Suppressor macrophage treated with lipopolysaccharide for 4 hours (primary cell): Measurements from ENCODE around the gene SCNN1A.
A peak's percentile ranks its signal among the peaks of the same experiment; 100 is the strongest.
"Not testable (repeated sequence)": the region's sequence is repeated elsewhere in the genome, so short reads cannot be mapped to it uniquely, and the experiment has no call there.

Experiments
- DNase-seq: peaks from one replicate; pipeline ENCODE4 v3.0.0-alpha.2; 2020

Gene SCNN1A

DNA sequence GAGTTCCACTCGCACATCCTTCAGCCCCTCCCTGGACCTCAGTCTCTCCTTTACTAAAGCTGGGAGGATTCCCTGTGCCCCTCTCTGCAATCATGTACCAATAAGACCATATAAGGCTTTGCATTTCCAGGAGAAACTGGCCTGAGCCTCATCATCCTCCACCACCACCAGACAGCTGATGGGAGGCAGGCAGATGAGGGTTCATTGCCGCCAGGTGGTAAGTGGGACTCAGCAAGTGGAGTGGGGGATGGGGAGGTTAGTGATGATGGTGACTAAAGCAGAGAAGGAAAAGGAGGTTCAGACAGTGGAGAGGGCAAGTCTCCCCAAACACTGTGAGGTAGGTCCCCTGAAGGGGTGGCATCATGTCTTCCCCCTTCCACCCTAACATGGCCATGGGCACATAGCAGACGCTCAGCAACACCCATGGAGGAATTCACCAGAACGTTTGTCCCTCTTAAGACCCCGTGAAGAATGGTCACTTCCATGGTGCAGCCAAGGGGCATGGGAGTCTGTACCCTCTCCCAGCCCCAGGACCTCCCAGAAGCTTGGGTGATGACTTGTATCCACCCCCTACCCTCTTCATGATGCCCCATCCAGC, 29.0 kb downstream of the SCNN1A start:
- no peak for DNase-seq

DNA sequence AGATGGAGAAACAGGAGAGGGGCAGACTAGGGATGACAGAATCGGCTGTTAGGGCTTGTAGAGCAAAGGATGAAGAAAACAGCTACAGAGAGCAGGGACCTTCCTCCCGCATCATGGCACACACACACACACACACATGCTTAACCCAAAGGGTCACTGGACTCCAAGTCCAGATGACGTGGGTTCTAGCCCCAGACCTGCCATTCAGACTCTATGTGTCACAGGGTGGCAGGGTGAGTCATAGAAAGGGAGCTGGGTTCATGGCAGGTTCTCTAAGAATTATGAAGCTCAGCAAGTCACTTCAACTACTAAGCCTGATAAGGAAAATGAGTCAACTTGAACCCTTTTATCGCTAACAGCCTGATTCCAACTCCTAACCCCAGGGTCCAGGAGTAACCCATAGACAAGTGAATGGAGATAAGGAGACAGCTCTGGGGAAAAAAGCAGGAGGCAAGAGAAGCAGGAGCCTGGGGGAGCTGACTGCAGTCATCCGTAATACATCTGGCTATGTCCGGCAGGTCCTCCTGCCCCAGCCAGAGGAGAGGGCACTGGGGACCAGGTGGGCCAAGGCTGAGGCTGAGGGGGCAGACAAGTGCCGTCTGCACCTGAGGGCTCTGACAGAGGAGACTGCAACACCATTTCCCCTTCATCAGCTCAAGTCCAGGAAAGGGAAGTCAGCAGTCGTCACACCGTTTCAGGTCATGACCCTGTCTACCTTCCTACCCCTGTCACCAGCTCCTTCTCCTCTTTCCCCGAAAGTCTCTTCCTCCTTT, 29.9 kb downstream of the SCNN1A start:
- peak; percentile 92 for DNase-seq

- DNase-seq: not testable (repeated sequence)
Measured at GRCh38 chr12:6344101-6344660, 31.2 kb downstream of the SCNN1A start.

DNA sequence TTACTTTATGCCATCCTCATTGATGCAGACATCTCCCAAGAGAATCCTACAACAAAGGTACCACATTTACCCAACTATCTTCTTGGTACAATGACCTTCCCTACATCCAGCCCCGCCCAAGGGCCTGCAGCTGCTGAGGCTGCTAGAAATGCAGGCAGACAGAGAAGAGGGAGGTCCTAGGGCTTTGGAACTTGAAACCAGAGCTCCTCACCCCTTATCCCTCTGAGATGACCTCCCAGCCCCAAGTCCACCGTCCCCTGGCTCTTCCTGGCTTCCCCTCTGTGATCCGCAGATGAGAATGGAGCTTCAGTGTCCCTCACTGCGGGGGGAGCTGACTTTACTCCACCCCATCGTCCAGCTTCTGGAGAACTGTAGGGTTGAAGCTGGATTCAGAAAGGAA, 31.8 kb downstream of the SCNN1A start:
- no peak for DNase-seq

- DNase-seq: no peak
Measured at GRCh38 chr12:6342140-6342889, 33.0 kb downstream of the SCNN1A start.

GRCh38 chr12:6341417-6342139, 33.8 kb downstream of the SCNN1A start, which contains the start of gene TNFRSF1A:
Gene TNFRSF1A (minus strand): TSS chr12:6342076. CDS start chr12:6341814, 262 bp downstream.
- DNase-seq: peak; percentile 81

- peak; percentile 84 for DNase-seq
Measured at GRCh38 chr12:6340745-6341416, 34.5 kb downstream of the SCNN1A start.

DNA sequence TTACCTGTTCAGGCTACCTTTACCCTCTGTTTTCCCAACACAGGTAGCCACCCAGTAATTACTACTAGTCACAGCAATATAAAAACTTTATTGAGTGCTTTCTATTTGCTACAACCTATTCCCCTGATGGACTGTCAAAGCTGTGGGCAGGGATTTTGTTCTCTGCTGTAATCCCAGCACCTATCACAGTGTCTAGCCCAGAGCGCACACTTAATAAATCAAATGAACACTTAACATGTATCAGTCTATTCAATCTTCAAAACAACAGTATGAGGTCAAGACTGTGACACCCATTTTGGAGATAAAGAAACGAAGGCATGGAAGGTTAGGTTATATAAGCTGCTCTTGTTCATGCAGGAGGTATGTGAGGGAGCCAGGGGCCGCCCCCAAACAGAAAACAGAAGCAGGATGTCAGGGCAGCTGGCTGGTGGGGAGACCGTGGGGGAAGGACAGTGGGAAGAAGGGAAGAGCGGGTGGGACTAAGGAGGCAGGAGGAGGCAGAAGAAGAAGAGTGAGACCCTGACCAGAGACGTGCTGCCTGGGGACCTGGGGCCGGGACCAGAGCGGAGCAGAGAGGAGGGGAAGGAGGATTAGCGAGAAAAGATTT, 35.2 kb downstream of the SCNN1A start:
- peak; percentile 47 for DNase-seq

- peak; percentile 34 for DNase-seq
Measured at GRCh38 chr12:6338955-6339354, 36.4 kb downstream of the SCNN1A start.

DNA sequence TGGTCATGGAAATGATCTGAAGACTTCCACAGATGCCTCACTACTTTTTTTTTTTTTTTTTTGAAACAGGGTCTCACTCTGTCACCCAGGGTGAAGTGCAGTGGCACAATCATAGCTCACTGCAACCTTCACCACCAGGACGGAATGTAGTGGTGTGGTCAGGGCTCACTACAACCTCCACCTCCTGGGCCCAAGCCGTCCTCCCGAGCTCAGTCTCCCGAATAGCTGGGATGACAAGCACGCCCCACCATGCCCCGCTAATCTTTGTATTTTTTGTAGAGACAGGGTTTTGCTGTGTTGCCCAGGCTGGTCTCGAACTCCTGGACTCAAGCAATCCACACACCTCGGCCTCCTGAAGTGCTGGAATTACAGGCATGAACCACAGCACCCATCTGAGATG, 36.8 kb downstream of the SCNN1A start:
- DNase-seq: not testable (repeated sequence)

DNA sequence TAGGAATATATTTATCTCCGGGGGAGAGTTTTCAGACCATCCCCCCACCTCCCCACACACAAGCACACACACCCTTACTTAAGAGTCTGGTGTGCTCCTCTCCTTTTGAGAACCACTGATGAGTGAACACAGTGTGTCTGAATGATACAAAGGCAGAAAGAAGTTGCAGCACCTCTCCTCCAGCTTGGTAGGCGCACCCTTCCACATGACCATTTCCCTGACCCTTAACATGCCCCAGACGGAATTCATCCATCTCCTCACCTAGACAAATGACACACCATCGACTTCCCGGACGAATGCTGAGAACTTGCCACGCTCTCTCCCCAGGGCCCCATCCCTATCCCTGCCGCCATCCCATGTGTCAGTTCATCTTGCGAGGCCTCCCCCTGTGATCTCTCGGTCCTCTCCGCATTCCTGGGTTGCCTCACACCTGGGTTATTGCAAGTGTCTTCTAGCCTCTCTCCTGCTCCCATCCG, 37.4 kb downstream of the SCNN1A start:
- DNase-seq: peak; percentile 35

DNA sequence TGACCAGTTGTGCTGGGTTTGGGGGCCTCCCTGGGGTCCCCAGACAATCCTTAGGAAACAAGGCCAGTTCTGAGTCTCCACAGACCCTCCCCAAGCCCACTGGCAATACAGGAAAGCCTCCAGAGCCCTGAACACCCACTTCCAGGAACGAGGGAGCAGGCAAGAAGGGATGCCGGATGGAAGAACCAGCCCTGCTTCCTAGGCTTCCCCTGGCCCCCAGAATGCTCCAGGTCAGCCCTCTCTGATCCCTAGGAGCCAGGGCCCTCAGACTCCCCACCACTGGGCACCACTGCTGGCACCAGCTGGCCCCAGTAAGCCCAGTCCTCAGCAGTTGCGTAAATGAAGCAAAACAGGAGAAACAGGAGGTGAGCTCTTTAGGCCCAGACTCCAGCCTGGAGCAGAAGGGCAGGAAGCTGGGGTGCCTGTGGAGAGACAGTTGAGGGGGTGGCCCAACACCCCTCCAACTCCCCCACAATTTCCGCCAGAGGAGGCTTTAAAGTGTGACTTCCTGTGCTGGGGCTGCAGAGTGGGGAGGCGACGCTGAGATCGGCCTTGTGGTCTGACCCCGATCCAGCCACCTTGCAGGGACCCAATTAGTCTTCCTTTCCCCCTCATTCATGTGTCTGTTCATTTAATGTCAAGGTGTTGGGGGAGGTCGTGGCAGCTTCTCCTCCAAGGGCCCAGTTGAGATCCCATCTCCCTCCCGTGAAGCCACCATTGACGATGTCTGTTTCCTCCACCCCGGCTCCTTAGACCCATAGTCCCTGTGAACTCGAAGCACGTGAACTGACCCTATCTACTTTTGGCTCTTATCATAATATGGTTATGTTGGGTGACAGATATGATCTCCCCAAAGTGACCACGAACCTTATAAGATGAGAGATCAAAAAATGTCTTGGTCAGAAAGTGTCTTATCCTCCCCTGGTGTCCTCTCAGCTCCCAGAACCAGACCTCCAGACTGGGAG, 38.2 kb downstream of the SCNN1A start:
- DNase-seq: no peak

- peak; percentile 98 for DNase-seq
Measured at GRCh38 chr12:6336079-6336888, 39.1 kb downstream of the SCNN1A start.

GRCh38 chr12:6335451-6336078, 39.8 kb downstream of the SCNN1A start:
- DNase-seq: peak; percentile 90

DNA sequence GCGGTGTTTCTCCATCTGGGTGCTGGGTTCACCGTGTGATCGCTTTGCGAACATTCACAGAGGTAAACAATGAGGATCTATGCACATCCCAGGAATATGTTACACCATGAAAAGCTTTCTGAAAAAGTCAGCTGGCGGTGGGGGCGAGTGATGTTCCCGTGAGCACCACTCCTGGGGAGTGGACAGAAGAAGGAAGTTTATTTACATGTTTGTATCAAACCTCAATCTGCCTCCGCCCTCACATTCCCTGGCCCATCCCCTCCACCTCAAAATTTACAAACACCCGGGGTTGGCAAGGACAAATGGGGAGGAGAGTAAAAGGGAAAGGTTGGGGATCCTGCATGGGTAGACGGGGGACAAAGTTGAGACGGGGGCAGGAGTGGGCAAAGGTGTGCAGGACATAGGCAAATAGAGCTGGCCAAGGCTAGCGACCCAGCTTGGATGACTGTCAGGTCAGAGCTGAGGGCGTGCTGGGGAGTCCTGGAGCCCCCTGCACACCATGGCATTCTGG, 40.4 kb downstream of the SCNN1A start:
- DNase-seq: no peak

DNA sequence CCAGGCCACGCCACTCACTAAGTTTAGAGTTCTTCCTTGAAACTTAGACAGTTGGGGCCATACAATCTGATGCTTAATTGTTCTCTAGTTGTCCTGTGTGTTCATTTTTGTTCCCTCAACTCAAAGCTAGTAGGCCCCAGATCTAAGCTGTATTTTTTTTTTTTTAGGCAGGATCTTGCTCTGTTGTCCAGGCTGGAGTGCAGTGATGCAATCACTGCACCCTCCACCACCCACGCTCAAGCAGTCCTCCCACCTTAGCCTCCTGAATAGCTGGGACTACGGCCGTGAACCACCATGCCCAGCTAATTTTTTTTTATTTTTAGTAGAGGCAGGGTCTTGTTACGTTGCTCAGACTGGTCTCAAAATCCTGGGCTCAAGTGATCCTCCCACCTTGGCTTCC, 41.0 kb downstream of the SCNN1A start:
- no peak for DNase-seq

DNA sequence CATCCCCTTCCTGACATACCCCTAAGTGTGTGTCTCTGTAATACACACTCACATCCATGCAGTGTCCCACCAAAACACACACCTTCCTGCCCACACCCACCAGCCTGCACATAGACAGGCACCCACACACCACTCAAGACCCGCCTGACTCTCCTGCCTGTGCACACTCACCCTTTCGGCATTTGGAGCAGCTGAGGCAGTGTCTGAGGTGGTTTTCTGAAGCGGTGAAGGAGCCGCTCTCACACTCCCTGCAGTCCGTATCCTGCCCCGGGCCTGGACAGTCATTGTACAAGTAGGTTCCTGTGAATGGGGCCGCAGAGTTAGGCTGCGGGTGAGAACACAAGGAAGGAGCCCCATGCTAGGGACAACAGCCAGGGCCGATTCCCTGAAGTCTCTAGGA, 41.8 kb downstream of the SCNN1A start:
- no peak for DNase-seq

GRCh38 chr12:6333029-6333428, 42.3 kb downstream of the SCNN1A start:
- DNase-seq: no peak

DNA sequence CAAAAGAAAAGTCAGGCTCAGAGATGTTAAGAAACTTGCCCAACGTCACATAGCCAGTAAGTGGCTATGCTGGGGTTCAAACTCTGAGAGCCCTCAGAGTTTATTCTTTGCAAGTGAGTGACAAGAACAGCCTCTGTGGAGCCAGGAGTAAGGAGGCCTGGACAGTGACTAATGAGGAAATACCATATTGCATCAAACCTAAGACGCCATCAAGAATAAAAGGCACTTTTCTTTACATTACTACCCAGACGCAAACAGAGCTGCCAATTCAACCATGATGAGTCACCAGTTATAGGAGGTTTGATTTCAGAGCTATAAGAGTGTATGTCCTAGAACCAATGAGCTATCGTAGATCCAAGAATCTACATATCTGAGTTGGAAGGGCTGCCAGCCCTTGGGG, 42.9 kb downstream of the SCNN1A start:
- peak; percentile 85 for DNase-seq
